K562 (cell line): ENCODE data around the gene TEFM. TPM values are rescaled to one million over a fixed set of nuclear protein-coding genes. Genes with fewer than 3 reads are reported as not detected.

Source experiments
- ATAC-seq: fragments of 200-7000 bp; cut with Tn5 transposase; 3 replicates; pipeline ENCODE4 v1.9.1; 2020; ENCODE audit warnings: moderate library complexity
- BruUV-seq: library from RNA; stranded (reverse); fragments of 400-500 nt; replicated peaks from 2 replicates; lab custom pipeline; 2021; lab: Mats Ljungman, UMichigan
- CTCF ChIA-PET: fragments of 300-600 bp; formaldehyde crosslinking; extraction: SDS; loops from one replicate; lab custom pipeline; 2021; ENCODE audit warnings: low intra/inter-chr PET ratio; lab: Yijun Ruan, JAX
- POLR2A ChIA-PET: fragments of 300-600, 350-650 bp; sonication (Branson Sonifier 250); formaldehyde crosslinking; extraction: SDS; loops from one replicate; lab custom pipeline; 2021; ENCODE audit warnings: antibody characterized with exemption, inconsistent platforms; lab: Yijun Ruan, JAX
- DNase-seq, 4 experiments: peaks; one replicate each; pipeline versions ENCODE4 v3.0.0 to v3.0.0-alpha.2; 2011 to 2018; ENCODE audit warnings: low spot score in 3 of 4, mixed read lengths in 3 of 4; ENCODE audit errors: extremely low read depth in 1 of 4
- FAIRE-seq: peaks from 2 replicates; lab custom pipeline; 2011; peaks lifted over from hg19 to GRCh38; lab: Jason Lieb, UNC
- H2AFZ ChIP-seq: 2 replicates; pipeline ENCODE4 v1.6.0; 2011; ENCODE audit warnings: low read depth, low read length, control low read depth, inconsistent platforms
- H3K27ac ChIP-seq: fragments of 200-600 bp; 3 replicates; pipeline ENCODE4 v1.8.0; 2011; ENCODE audit warnings: low read depth, mild to moderate bottlenecking, control low read depth, inconsistent platforms, low read length, moderate library complexity, mixed read lengths; ENCODE audit errors: extremely low read depth
- H3K27me3 ChIP-seq, 2 experiments: fragments of 300-600 bp in 1 of 2; 2 replicates in 1 of 2; 3 replicates in 1 of 2; pipeline versions ENCODE4 v1.6.0 to v1.8.0; 2011; ENCODE audit warnings: inconsistent platforms in 2 of 2, low read length in 2 of 2, mild to moderate bottlenecking in 1 of 2, mixed read lengths in 1 of 2, moderate library complexity in 1 of 2; ENCODE audit not compliant: control insufficient read depth in 2 of 2, insufficient read depth in 2 of 2
- H3K36me3 ChIP-seq: fragments of 300-600 bp; 3 replicates; pipeline ENCODE4 v1.8.0; 2011; ENCODE audit warnings: mild to moderate bottlenecking, low read length, inconsistent platforms; ENCODE audit not compliant: control insufficient read depth, insufficient read depth
- H3K4me1 ChIP-seq, 2 experiments: fragments of 200-600 bp in 1 of 2; replicated peaks in 1 of 2; 2 replicates in 1 of 2; 3 replicates in 1 of 2; pipeline versions ENCODE4 v1.5.1 to v1.8.0; 2011; ENCODE audit warnings: inconsistent platforms in 2 of 2, low read length in 2 of 2, mild to moderate bottlenecking in 1 of 2, mixed read lengths in 1 of 2, moderate library complexity in 1 of 2; ENCODE audit not compliant: control insufficient read depth in 2 of 2, insufficient read depth in 2 of 2
- H3K4me2 ChIP-seq: 2 replicates; pipeline ENCODE4 v1.6.1; 2011; ENCODE audit warnings: low read length, control low read depth, inconsistent platforms, mixed read lengths; ENCODE audit not compliant: insufficient read depth
- H3K4me3 ChIP-seq: fragments of 200-600 bp; sonication (generic), shearing (Covaris generic); 2 replicates; pipeline ENCODE4 v1.5.1; 2016; ENCODE audit warnings: control low read depth, inconsistent platforms
- H3K79me2 ChIP-seq: fragments of 200-600 bp; 3 replicates; pipeline ENCODE4 v1.8.0; 2011; ENCODE audit warnings: low read length, inconsistent platforms; ENCODE audit not compliant: control insufficient read depth, insufficient read depth
- H3K9ac ChIP-seq, 2 experiments: 2 replicates each; pipeline versions ENCODE4 v1.6.0 to v1.6.1; 2011; ENCODE audit warnings: low read depth in 2 of 2, low read length in 2 of 2, control low read depth in 1 of 2, inconsistent platforms in 1 of 2, mild to moderate bottlenecking in 1 of 2, mixed read lengths in 1 of 2; ENCODE audit not compliant: insufficient read depth in 1 of 2
- H3K9me1 ChIP-seq: one replicate; pipeline ENCODE4 v1.6.0; 2011; ENCODE audit warnings: inconsistent platforms, mild to moderate bottlenecking, low read length, moderate library complexity; ENCODE audit not compliant: control insufficient read depth, insufficient read depth
- H3K9me3 ChIP-seq: replicated peaks from 2 replicates; pipeline ENCODE4 v1.5.1; 2011; ENCODE audit warnings: low read depth, low read length, inconsistent platforms; ENCODE audit not compliant: control insufficient read depth, insufficient read depth
- H4K20me1 ChIP-seq: replicated peaks from 2 replicates; pipeline ENCODE4 v1.6.1; 2011; ENCODE audit warnings: low read length, inconsistent platforms, mixed read lengths; ENCODE audit not compliant: control insufficient read depth, insufficient read depth
- CREB3L1 ChIP-seq: fragments of 450-650 bp; IDR thresholded peaks from 2 replicates; pipeline ENCODE4 v1.6.1; 2014; ENCODE audit warnings: low read depth, mild to moderate bottlenecking, moderate library complexity, borderline replicate concordance
- E2F3 ChIP-seq: fragments of 250-450 bp; sonication (Bioruptor Pico); IDR thresholded peaks from 2 replicates; pipeline ENCODE4 v1.4.0; 2020; ENCODE audit warnings: mild to moderate bottlenecking
- ETV6 ChIP-seq, 3 experiments: fragments of 150-350 bp in 1 of 3; sonication (generic) in 1 of 3; formaldehyde crosslinking in 1 of 3; IDR thresholded peaks; 2 replicates each; pipeline versions ENCODE4 v1.6.1 to v1.8.0; 2014 to 2022; ENCODE audit warnings: borderline replicate concordance in 2 of 3, low read depth in 2 of 3, antibody characterized with exemption in 1 of 3, low read length in 1 of 3, mild to moderate bottlenecking in 1 of 3, missing genetic modification reagents in 1 of 3
- GABPA ChIP-seq: fragments of 200-800 bp; sonication (Bioruptor generic); conservative IDR thresholded peaks from 2 replicates; pipeline ENCODE4 v1.6.1; 2016; ENCODE audit warnings: low read depth, missing genetic modification characterization, missing compliant biosample characterization
- GATAD2B ChIP-seq: fragments of 450-650 bp; IDR thresholded peaks from 2 replicates; pipeline ENCODE4 v1.6.1; 2017; ENCODE audit warnings: mild to moderate bottlenecking, borderline replicate concordance
- GTF2A2 ChIP-seq: IDR thresholded peaks from 2 replicates; pipeline ENCODE4 v1.6.1; 2016; ENCODE audit warnings: mild to moderate bottlenecking, missing genetic modification characterization, missing compliant biosample characterization
- GTF2E2 ChIP-seq: fragments of 200-800 bp; sonication (Bioruptor generic); IDR thresholded peaks from 2 replicates; pipeline ENCODE4 v1.6.1; 2016; ENCODE audit warnings: missing genetic modification characterization, missing compliant biosample characterization
- HOXB6 ChIP-seq: fragments of 250-450 bp; sonication (Bioruptor Pico); IDR thresholded peaks from 2 replicates; pipeline ENCODE4 v1.5.1; 2022; ENCODE audit warnings: mild to moderate bottlenecking, borderline replicate concordance
- KAT7 ChIP-seq: sonication (generic); formaldehyde crosslinking; IDR thresholded peaks from 2 replicates; pipeline ENCODE4 v1.8.0; 2022; ENCODE audit warnings: missing genetic modification reagents, mild to moderate bottlenecking, borderline replicate concordance
- KDM1A ChIP-seq, 2 experiments: fragments of 450-650 bp; IDR thresholded peaks; 2 replicates each; pipeline ENCODE4 v1.6.1; 2016; ENCODE audit warnings: mild to moderate bottlenecking in 2 of 2
- MCM5 ChIP-seq: fragments of 450-650 bp; IDR thresholded peaks from 2 replicates; pipeline ENCODE4 v1.6.1; 2016; ENCODE audit warnings: low read depth
- NEUROD1 ChIP-seq: fragments of 150-350 bp; IDR thresholded peaks from 2 replicates; pipeline ENCODE4 v1.6.1; 2014; ENCODE audit warnings: borderline replicate concordance, low read length, low read depth; ENCODE audit not compliant: partially characterized antibody
- PHB2 ChIP-seq: fragments of 450-650 bp; IDR thresholded peaks from 2 replicates; pipeline ENCODE4 v1.6.1; 2017; ENCODE audit warnings: low read depth
- RFX1 ChIP-seq: fragments of 450-650 bp; IDR thresholded peaks from 2 replicates; pipeline ENCODE4 v1.6.1; 2016; ENCODE audit warnings: mild to moderate bottlenecking, moderate library complexity
- SNIP1 ChIP-seq: fragments of 450-650 bp; IDR thresholded peaks from 2 replicates; pipeline ENCODE4 v1.7.1; 2017; ENCODE audit warnings: low read depth, mild to moderate bottlenecking
- SRSF1 ChIP-seq: fragments of 200-400 bp; formaldehyde crosslinking; IDR thresholded peaks from 2 replicates; pipeline ENCODE4 v1.6.1; 2017; ENCODE audit warnings: mild to moderate bottlenecking, low read depth, low read length, moderate library complexity
- ZBTB34 ChIP-seq: fragments of 250-450 bp; sonication (Bioruptor Pico); IDR thresholded peaks from 2 replicates; pipeline ENCODE4 v1.8.0; 2021; ENCODE audit warnings: mild to moderate bottlenecking, moderate library complexity
- ZNF431 ChIP-seq: sonication (generic); formaldehyde crosslinking; IDR thresholded peaks from 2 replicates; pipeline ENCODE4 v1.8.0; 2022; ENCODE audit warnings: mild to moderate bottlenecking, missing genetic modification reagents
- ZNF644 ChIP-seq: fragments of 200-800 bp; sonication (Bioruptor generic); IDR thresholded peaks from 2 replicates; pipeline ENCODE4 v1.6.1; 2016; ENCODE audit warnings: low read depth, missing genetic modification characterization, missing compliant biosample characterization
- WGBS: fragments of 100-300 bp; shearing (Covaris generic); methylation state at CpG from one replicate; pipeline ENCODE4 v1.1.6; 2016; ENCODE audit warnings: low coverage, mixed read lengths; ENCODE audit not compliant: insufficient coverage; ENCODE audit errors: missing lambda C conversion rate; 5-methylcytosine and 5-hydroxymethylcytosine counted together
- in situ Hi-C: fragments of 300-500 bp; cut with MboI; formaldehyde crosslinking; loops from 4 replicates; pipeline ENCODE4 v1.15.0; 2018; ENCODE audit warnings: inconsistent platforms, mixed read lengths
- intact Hi-C: fragments of 100-400 bp; cut with micrococcal nuclease; formaldehyde crosslinking; loops from 2 replicates; pipeline ENCODE4 v1.14.2; 2022
- polyA plus RNA-seq, 8 experiments: library from polyadenylated mRNA; depleted of rRNA in 4 of 8; stranded (reverse) in 5 of 8; unstranded in 3 of 8; fragments of >200 nt; fragmentation: Nextera tagmentation in 2 of 8; fragmentation: Illumina TruSeq in 1 of 8; extraction: Ambion mirVana in 2 of 8; extraction: Trizol in 1 of 8; gene quantifications; 2 replicates each; pipeline versions ENCODE4 v1.2.1 to v1.2.3, GENCODE V29; 2011 to 2014; ENCODE audit warnings: inconsistent platforms in 1 of 8, missing spikeins in 1 of 8
- total RNA-seq, 7 experiments: library from RNA; depleted of rRNA in 6 of 7; stranded (reverse); fragments of >200 nt in 6 of 7; fragmentation: Illumina TruSeq in 2 of 7; extraction: Trizol in 2 of 7; gene quantifications; 2 replicates each; pipeline versions ENCODE4 v1.2.1 to v1.2.3, GENCODE V29; 2011 to 2021; ENCODE audit warnings: low replicate concordance in 1 of 7

The TEFM gene
- total and polyA plus RNA-seq, 9 of the 15 experiments (the other 6 are each of a cell fraction or from before 2014, with no cell fraction given): 12.5 to 60.3 (median 23.3) TPM

GRCh38 chr17:30954046-30954830 lies 48.2 kb upstream of the TEFM start:
- no peak overlapping the region for H3K4me3 ChIP-seq
- peaks cover 2 to 21% of the 10 kb centered on the region in 2 experiments; a peak in 4 of 5 replicates for H3K27me3 ChIP-seq
- H3K4me1 ChIP-seq: no peaks in the 10 kb centered on the region
- H3K4me2 ChIP-seq: no peak overlapping the region
- CTCF ChIA-PET: no interaction called here
- no TSS peak for BruUV-seq
- no peak overlapping the region for H3K9ac ChIP-seq
- no peak overlapping the region for H2AFZ ChIP-seq
- H3K9me1 ChIP-seq: no peaks in the 10 kb centered on the region
- H3K36me3 ChIP-seq: no peaks in the 10 kb centered on the region
- no peak overlapping the region for H3K27ac ChIP-seq
- peak; percentile 26 for FAIRE-seq
- no peaks in the 10 kb centered on the region for H3K9me3 ChIP-seq
- ATAC-seq: peak; percentile 58
- H3K79me2 ChIP-seq: no peaks in the 10 kb centered on the region
- DNase-seq: peak in 1 of 4 experiments; percentile 17
- no peak for TF ChIP-seq CREB3L1
- no peak for TF ChIP-seq GTF2E2 (tag)
- TF ChIP-seq RFX1: no peak
- TF ChIP-seq SNIP1: no peak
- no peak for TF ChIP-seq KDM1A (IDR thresholded peaks at IDR 0.05)
- no peak for TF ChIP-seq GABPA
- no peak for TF ChIP-seq PHB2
- no peak for TF ChIP-seq SRSF1
- TF ChIP-seq GTF2A2 (tag): no peak
- no peak for TF ChIP-seq HOXB6 (CRISPR knock-in tag)
- TF ChIP-seq ZNF431 (CRISPR knock-in tag): no peak
- TF ChIP-seq ZBTB34 (CRISPR knock-in tag): no peak
- TF ChIP-seq ETV6 (IDR thresholded peaks at IDR 0.05; ENCODE audit: borderline replicate concordance in 1 of 2, low read depth in 2 of 2, low read length in 1 of 2): no peak
- no peak for TF ChIP-seq ETV6 (CRISPR knock-in tag; IDR thresholded peaks at IDR 0.05; ENCODE audit: borderline replicate concordance)
- TF ChIP-seq KAT7: no peak
- TF ChIP-seq GATAD2B: no peak
- TF ChIP-seq MCM5: no peak
- TF ChIP-seq E2F3 (CRISPR knock-in tag): no peak
- TF ChIP-seq ZNF644: no peak
- TF ChIP-seq NEUROD1: no peak
- 28% methylated on average over 6 of the region's 6 CpGs for WGBS
- H4K20me1 ChIP-seq: no peaks in the 10 kb centered on the region; the same call in 1 of the 2 replicates
- intact Hi-C loops: no loop called here
- POLR2A ChIA-PET: interaction anchor here (0.6 to 0.7 kb wide), 2 partner anchors 1777 to 1928 kb away, joined by 3 read pairs; no protein-coding TSS in a partner anchor
- in situ Hi-C loops: no loop called here
